NCI-H1092 (cell line): ENCODE data around the gene BUB3.

ENCODE experiments used
- DNase-seq: peaks from one replicate; lab custom pipeline; 2025; lab: John Stamatoyannopoulos, UW

The BUB3 gene

DNA sequence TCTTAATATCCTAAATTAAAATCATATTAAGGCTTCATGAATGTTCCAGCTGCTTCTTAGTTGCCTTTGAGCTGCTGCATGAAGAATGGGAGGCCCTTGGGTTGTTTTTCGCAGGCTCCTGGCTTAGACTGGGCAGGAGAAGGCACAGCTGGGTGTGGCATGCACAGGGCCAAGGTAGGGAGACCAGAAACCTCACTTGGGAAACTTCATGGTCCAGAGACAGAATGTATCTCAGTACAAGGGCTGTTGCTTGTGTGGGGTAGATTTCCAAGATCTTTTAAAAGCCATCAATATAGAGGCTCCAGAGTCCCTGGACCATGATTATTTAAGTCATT is 49.9 kb downstream of the BUB3 start:
- DNase-seq = no peak

DNA sequence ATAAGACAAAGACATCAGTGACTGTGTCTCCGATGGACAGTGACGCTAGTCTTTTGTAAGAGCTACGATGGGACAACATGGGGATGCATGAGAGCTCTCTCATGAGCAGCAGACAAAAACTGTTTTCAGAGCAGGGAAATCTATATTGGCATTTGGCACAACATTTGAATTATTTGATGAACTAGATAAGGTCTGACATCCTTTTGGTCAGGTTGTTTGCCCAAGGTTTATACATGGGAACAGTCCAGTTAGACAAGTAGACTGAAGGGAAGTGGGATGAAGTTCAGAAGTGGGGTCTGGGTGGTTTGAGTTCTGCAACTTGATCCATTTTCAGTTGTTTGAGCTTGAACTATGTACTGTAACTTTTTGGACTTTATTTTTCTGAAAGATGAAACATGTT is 50.8 kb downstream of the BUB3 start:
- DNase-seq = no peak

DNA sequence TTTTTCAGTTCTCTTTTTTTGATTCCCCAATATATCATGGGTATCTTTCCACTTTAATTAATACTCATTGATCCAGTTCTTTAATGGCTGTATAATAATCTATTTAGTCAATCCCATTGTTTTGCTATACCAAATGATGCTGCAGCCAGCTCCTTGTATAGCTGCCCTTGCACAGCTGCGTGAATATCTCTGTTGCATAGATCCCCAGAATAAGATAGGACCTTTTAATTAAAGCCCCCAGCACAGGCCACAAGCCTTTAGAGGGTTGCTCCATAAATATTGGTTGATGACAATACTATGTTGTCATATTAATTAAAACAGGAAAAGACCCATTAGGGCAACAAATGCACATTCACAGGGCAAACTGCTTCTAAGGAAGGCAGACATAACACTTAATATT is 57.9 kb downstream of the BUB3 start:
- no peak for DNase-seq

DNA sequence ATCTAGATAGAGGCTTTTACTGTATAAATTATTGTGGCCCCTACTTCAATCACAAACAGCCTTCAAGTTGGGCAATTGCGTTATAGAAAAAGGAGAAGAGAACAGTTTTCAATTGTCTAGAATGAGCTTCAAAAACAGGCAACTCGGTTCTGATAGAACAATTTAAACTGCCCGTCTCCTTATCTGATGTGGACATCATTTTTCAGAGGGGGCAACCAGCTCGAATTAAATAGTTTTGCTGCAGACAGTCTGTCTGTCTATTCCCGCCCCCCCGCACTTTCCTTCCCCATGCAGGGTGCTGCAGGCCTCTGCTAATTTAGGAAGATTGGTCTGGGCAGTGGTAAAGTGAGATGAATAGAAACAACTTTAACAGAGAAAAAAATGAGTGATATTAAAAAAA is 58.4 kb downstream of the BUB3 start:
- DNase-seq = no peak

DNA sequence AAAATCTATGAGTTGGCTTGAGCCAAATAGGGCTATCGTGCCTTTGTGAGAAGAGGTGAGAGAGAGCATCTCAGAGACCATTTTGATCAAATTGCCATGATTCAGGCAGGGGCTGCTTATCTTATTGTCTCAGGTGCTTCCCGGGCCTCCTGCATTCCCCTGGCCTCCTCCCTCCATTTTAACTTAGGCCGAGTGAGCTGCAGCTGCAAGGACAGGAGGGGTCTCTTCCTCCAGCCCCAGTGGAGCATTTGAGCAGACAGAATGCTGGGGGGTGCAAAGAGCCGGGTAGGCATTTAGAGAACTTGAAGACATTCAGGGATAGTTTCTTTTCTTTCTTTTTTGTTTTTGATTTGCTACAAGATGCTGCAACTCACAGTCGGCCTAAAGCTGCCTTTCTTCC is 59.0 kb downstream of the BUB3 start:
- no peak for DNase-seq
